Endometrial microvascular endothelial cells (primary cell): ENCODE results near the gene MT1A. TPM values are rescaled to one million over a fixed set of nuclear protein-coding genes. Genes with fewer than 3 reads are reported as not detected.
"Not testable (repeated sequence)": the region's sequence is repeated elsewhere in the genome, so short reads cannot be mapped to it uniquely, and the experiment has no call there.

Experiments used
- in situ Hi-C: cut with HindIII; loops from 2 replicates; pipeline ENCODE4 v1.10.0; 2017; ENCODE audit warnings: low sequenced_read_pairs, low pct_unique_long_range_greater_than_20kb; ENCODE audit errors: inconsistent ontology term
- total RNA-seq: library from RNA; depleted of rRNA; stranded (reverse); fragments of >200 nt; gene quantifications from one replicate; pipeline ENCODE4 v1.2.3, GENCODE V29; 2015; ENCODE audit errors: inconsistent ontology term

MT1A gene
- total RNA-seq, 1 donor from 2014 or later: 40.6 TPM

- in situ Hi-C loops: no loop called here
Measured at GRCh38 chr16:56608876-56609462, 29.5 kb upstream of the MT1A start.

GRCh38 chr16:56609463-56609921 is 29.0 kb upstream of the MT1A start:
- in situ Hi-C loops: no loop called here

GRCh38 chr16:56610017-56610608 is 28.4 kb upstream of the MT1A start:
- in situ Hi-C loops: no loop called here

- in situ Hi-C loops: no loop called here
Measured at GRCh38 chr16:56610609-56611111, 27.8 kb upstream of the MT1A start.

GRCh38 chr16:56611281-56611833 is 27.1 kb upstream of the MT1A start:
- in situ Hi-C loops: no loop called here

- in situ Hi-C loops: no loop called here
Measured at GRCh38 chr16:56613706-56614105, 24.8 kb upstream of the MT1A start.

GRCh38 chr16:56614549-56614991 is 23.9 kb upstream of the MT1A start:
- in situ Hi-C loops: no loop called here

- in situ Hi-C loops: no loop called here
Measured at GRCh38 chr16:56615353-56615752, 23.1 kb upstream of the MT1A start.

GRCh38 chr16:56616608-56617211 is 21.8 kb upstream of the MT1A start:
- in situ Hi-C loops: no loop called here

GRCh38 chr16:56617212-56618085 is 21.0 kb upstream of the MT1A start:
- in situ Hi-C loops: no loop called here

GRCh38 chr16:56618138-56618537 is 20.3 kb upstream of the MT1A start:
- in situ Hi-C loops: no loop called here

- in situ Hi-C loops: no loop called here
Measured at GRCh38 chr16:56620339-56620897, 18.0 kb upstream of the MT1A start.

GRCh38 chr16:56621665-56622445 is 16.6 kb upstream of the MT1A start:
- in situ Hi-C loops: not testable (repeated sequence)

GRCh38 chr16:56623184-56623583 is 15.3 kb upstream of the MT1A start:
- in situ Hi-C loops: not testable (repeated sequence)

GRCh38 chr16:56623637-56624036 is 14.8 kb upstream of the MT1A start:
- in situ Hi-C loops: no loop called here

- in situ Hi-C loops: no loop called here
Measured at GRCh38 chr16:56625140-56625942, 13.1 kb upstream of the MT1A start, which contains the start of gene MT1E. MT1E (plus strand) TSS chr16:56625781; CDS start chr16:56625852, 71 bp downstream.
